Measurements from ENCODE around the gene CIITA.

Gene CIITA

DNA sequence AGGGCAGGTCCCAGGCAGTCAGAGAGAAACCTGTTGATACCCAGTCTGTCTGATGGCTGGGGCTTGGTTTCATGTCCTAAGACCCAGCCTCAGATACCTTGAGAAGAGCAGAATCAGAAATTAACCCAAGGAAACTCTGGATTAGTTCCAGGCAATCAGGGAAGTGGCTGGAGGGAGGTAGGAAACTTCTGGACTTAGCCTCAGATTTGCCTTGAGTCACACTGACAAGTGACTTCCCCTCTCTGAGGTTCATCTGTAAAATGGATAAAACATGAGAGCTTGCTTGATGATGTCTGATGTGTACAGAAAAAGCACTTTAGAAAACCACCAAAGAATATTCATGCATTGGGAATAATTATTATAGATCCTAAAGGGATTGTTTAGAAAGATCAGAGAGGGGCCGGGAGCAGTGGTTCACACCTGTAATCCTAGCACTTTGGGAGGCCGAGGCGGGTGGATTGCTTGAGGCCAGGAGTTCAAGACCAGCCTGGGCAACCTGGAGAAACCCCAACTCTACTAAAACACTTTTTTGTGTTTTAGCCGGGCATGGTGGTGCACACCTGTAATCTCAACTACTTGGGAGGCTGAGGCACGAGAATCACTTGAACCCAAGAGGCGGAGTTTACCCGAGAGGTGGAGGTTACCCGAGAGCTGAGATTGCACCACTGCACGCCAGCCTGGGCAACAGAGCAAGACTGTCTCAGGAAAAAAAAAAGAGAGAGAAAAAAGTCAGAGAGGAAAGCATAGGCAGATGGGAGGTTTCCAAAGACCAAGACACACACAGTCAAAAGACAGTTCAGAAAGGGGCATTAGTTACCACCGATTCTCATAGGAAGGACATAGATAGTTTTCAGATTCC lies 3.8 kb downstream of the CIITA start:
- no peak for DNase-seq (ENCODE audit: low read depth)
- TF ChIP-seq, protein P1, sequence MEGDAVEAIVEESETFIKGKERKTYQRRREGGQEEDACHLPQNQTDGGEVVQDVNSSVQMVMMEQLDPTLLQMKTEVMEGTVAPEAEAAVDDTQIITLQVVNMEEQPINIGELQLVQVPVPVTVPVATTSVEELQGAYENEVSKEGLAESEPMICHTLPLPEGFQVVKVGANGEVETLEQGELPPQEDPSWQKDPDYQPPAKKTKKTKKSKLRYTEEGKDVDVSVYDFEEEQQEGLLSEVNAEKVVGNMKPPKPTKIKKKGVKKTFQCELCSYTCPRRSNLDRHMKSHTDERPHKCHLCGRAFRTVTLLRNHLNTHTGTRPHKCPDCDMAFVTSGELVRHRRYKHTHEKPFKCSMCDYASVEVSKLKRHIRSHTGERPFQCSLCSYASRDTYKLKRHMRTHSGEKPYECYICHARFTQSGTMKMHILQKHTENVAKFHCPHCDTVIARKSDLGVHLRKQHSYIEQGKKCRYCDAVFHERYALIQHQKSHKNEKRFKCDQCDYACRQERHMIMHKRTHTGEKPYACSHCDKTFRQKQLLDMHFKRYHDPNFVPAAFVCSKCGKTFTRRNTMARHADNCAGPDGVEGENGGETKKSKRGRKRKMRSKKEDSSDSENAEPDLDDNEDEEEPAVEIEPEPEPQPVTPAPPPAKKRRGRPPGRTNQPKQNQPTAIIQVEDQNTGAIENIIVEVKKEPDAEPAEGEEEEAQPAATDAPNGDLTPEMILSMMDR (IDR thresholded peaks at IDR 0.05; ENCODE audit: insufficient read depth, low read depth, low read length, missing control alignments), result no peak
- no peak overlapping the region for H3K4me3 ChIP-seq (ENCODE audit: low read length)

DNA sequence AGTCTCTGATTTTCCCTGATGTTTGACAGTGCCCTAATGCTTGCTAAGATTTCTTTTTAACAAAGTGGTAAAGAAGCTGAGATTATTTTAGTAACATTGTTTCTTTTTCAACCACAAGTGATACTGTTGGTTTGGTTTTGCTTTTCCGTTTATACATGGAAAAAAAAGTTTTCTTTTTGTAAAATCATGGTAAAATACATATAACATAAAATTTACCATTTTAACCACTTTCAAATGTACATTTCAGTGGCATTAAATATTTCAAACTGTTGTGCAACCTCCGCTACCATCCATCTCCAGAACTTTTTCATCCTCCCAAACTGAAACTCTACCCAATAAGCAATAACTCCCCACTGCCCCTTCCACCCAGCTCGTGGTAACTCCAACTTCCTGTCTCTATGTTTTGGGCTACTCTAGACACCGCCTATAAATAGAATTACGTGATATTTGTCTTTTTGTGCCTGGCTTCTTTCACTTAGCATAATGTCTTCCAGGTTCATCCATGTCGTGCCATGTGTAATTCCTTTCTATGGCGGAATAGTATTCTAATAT lies 4.6 kb downstream of the CIITA start:
- no peak overlapping the region for H3K4me3 ChIP-seq (ENCODE audit: low read length)
- DNase-seq (ENCODE audit: low read depth), result no peak
- TF ChIP-seq, protein P1 (IDR thresholded peaks at IDR 0.05; ENCODE audit: insufficient read depth, low read depth, low read length, missing control alignments), result no peak

DNA sequence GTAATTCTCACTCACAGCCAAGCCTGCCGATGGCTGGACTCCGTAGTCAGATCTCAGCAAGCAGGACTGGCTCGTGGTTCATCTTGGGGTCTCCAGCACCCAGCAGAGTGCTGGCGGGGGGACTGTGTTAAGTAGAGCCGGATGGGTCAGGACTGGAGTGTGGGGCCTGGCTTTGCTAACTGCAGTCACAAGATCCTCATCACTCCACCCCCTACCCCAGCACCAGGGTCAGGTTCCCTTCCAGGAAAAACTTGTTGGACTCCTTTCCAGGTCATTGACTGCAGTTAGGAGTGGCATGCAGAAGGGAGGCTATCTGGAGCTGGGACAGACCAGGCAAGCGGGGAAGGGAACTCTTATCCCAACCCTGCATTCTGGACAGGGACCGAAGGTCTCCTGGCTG lies 6.0 kb downstream of the CIITA start:
- peak; percentile 41 for DNase-seq (ENCODE audit: low read depth)
- TF ChIP-seq, protein P1 (IDR thresholded peaks at IDR 0.05; ENCODE audit: insufficient read depth, low read depth, low read length, missing control alignments), result no peak

DNA sequence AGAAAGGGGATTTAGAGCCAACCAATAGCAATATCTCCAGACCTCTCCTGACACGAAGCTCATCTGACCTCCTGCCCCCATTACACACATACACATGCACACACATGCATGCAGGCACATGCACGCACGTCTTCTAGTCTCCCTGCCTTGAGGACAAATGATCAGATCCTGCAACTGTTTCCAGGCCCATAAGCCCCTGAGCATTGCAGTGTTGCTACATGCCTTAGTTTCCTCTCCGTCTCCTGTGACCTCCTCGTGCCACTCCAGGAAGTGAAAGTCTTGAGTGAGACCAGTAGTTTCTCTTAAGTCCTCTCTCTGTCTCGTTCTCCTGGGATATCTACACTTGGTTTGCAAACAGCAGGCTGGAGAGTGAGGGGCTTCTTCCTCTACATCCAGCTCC lies 8.2 kb downstream of the CIITA start:
- TF ChIP-seq, protein P1 (IDR thresholded peaks at IDR 0.05; ENCODE audit: insufficient read depth, low read depth, low read length, missing control alignments), result no peak
- no peak overlapping the region for H3K4me3 ChIP-seq (ENCODE audit: low read length)
- DNase-seq (ENCODE audit: low read depth), result peak; percentile 51

More for the DNA sequence above, 6.0 kb downstream of the CIITA start:
- H3K4me3 ChIP-seq (ENCODE audit: low read length), result no peak overlapping the region

DNA sequence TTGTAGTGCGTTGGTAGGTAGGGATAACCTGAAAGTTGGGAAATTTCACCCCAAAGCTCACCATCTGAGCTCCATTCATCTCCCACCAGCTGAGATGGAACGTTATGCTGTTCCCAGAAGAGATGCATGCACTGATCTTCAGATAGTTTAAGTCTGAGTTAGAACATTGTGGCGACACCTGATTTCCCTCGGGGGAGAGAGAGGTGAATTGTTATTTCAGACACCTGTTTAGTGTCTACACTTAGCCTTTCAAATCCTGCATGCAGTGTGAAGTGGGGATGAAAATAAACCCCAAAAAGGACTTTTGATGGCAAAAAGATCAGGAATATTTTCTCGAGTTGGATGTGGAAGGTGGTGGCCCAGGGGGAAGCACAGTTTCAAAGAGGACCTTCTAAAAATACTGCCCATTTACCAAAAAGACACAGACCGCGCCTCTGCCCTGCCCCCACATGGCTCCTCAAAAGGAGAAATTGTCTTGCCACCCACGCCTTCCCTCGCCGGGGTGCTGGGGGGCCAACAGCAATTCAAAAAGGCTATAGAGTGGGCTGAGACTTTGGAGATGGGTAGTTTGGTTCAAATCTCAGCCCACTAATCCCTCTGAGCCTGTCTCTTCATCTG lies 11.4 kb downstream of the CIITA start:
- no peak for DNase-seq (ENCODE audit: low read depth)
- TF ChIP-seq, protein P1 (IDR thresholded peaks at IDR 0.05; ENCODE audit: insufficient read depth, low read depth, low read length, missing control alignments), result no peak
- H3K4me3 ChIP-seq (ENCODE audit: low read length), result no peak overlapping the region

DNA sequence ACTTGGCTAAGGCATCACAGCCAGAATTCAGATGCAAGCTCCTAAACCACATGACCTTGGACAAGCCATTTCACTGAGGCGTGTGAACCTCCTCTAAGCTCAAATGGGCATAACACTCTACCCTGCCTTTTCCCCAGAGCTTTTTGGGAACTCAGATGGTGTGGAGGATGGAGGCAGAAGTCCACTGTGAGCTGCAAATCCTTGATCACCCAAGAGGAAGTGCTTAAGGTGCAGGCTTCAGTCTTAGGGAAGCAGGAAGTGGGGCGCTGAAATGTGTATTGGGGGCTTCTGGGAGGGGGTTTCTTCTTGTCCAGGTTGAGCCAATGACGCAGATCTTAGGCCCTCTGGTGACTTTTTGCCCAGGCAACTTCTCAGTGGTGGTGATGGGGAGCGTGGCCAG lies 12.9 kb downstream of the CIITA start:
- no peak overlapping the region for H3K4me3 ChIP-seq (ENCODE audit: low read length)
- TF ChIP-seq, protein P1 (IDR thresholded peaks at IDR 0.05; ENCODE audit: insufficient read depth, low read depth, low read length, missing control alignments), result no peak

More for the DNA sequence above, 12.9 kb downstream of the CIITA start:
- DNase-seq (ENCODE audit: low read depth), result no peak
